Neural progenitor cell (in vitro differentiated cells): ENCODE measurements around the gene PCSK5. TPM values are rescaled to one million over a fixed set of nuclear protein-coding genes. Genes with fewer than 3 reads are reported as not detected.

Experiments
- DNase-seq: peaks from one replicate; pipeline ENCODE4 v3.0.0-alpha.2; 2016; ENCODE audit warnings: low spot score
- H2AFZ ChIP-seq: fragments of 200-600 bp; sonication (generic); replicated peaks from 2 replicates; pipeline ENCODE4 v1.6.1; 2016; ENCODE audit warnings: antibody characterized with exemption
- H3F3A ChIP-seq: fragments of 200-600 bp; sonication (generic); 2 replicates; pipeline ENCODE4 v1.6.1; 2016; ENCODE audit warnings: antibody characterized with exemption, low read depth
- H3K27ac ChIP-seq: fragments of 200-600 bp; sonication (generic); 2 replicates; pipeline ENCODE4 v1.5.1; 2016; ENCODE audit warnings: mild to moderate bottlenecking
- H3K27me3 ChIP-seq: fragments of 200-600 bp; sonication (generic); 2 replicates; pipeline ENCODE4 v1.6.1; 2016; ENCODE audit warnings: mild to moderate bottlenecking, moderate library complexity
- H3K36me3 ChIP-seq: fragments of 200-600 bp; sonication (generic); 2 replicates; pipeline ENCODE4 v1.5.1; 2016
- H3K4me1 ChIP-seq: fragments of 200-600 bp; sonication (generic); 2 replicates; pipeline ENCODE4 v1.6.1; 2016; ENCODE audit warnings: mixed run types
- H3K4me2 ChIP-seq: fragments of 200-600 bp; sonication (generic); 2 replicates; pipeline ENCODE4 v1.6.1; 2016
- H3K4me3 ChIP-seq: fragments of 200-600 bp; sonication (generic); 2 replicates; pipeline ENCODE4 v1.5.1; 2016
- H3K79me2 ChIP-seq: fragments of 200-600 bp; sonication (generic); 2 replicates; pipeline ENCODE4 v1.6.1; 2016; ENCODE audit warnings: low read depth
- H3K9ac ChIP-seq: fragments of 200-600 bp; sonication (generic); 2 replicates; pipeline ENCODE4 v1.6.1; 2016
- H3K9me3 ChIP-seq: fragments of 200-600 bp; sonication (generic); 2 replicates; pipeline ENCODE4 v1.5.1; 2016; ENCODE audit warnings: low read depth
- H4K20me1 ChIP-seq: fragments of 200-600 bp; sonication (generic); 2 replicates; pipeline ENCODE4 v1.6.1; 2016; ENCODE audit warnings: low read depth
- H3K27ac Mint-ChIP-seq: 3 replicates; pipeline ENCODE4 v1.8.0; 2021; ENCODE audit warnings: mixed read lengths
- H3K27me3 Mint-ChIP-seq: 2 replicates; pipeline ENCODE4 v1.8.0; 2022; ENCODE audit warnings: low read depth, mild to moderate bottlenecking, inconsistent platforms, moderate library complexity, mixed read lengths; ENCODE audit not compliant: insufficient read depth
- H3K36me3 Mint-ChIP-seq: 3 replicates; pipeline ENCODE4 v1.8.0; 2021; ENCODE audit warnings: mixed read lengths
- H3K4me1 Mint-ChIP-seq: 3 replicates; pipeline ENCODE4 v1.8.0; 2021; ENCODE audit warnings: mixed read lengths
- H3K4me3 Mint-ChIP-seq: 3 replicates; pipeline ENCODE4 v1.8.0; 2021; ENCODE audit warnings: mild to moderate bottlenecking, moderate library complexity, mixed read lengths
- H3K9me3 Mint-ChIP-seq: 3 replicates; pipeline ENCODE4 v1.8.0; 2020; ENCODE audit warnings: mixed read lengths
- CTCF ChIP-seq: fragments of 200-600 bp; sonication (generic); IDR thresholded peaks from 2 replicates; pipeline ENCODE4 v1.5.1; 2017; ENCODE audit warnings: antibody characterized with exemption, mild to moderate bottlenecking
- EZH2 ChIP-seq: fragments of 200-600 bp; sonication (generic); IDR thresholded peaks from 2 replicates; pipeline ENCODE4 v1.6.1; 2017; ENCODE audit warnings: antibody characterized with exemption, mild to moderate bottlenecking, moderate library complexity
- EZH2phosphoT487 ChIP-seq: fragments of 200-600 bp; sonication (generic); IDR thresholded peaks from 2 replicates; pipeline ENCODE4 v1.6.1; 2017; ENCODE audit warnings: antibody characterized with exemption
- total RNA-seq: library from RNA; depleted of rRNA; stranded (reverse); fragments of >200 nt; gene quantifications from 2 replicates; pipeline ENCODE4 v1.2.3, GENCODE V29; 2015; ENCODE audit warnings: low replicate concordance

PCSK5 gene
- total RNA-seq, 1 donor from 2014 or later: 23.4 TPM

GRCh38 chr9:76095585-76095984 is 205.1 kb downstream of the PCSK5 start:
- Histone ChIP-seq H3K4me3 (no peak overlapping the region), H3K36me3 (no peaks in the 10 kb centered on the region), H3K79me2 (no peaks in the 10 kb centered on the region), H3K4me2 (no peak overlapping the region), H3F3A (no peaks in the 10 kb centered on the region), H2AFZ (no peak overlapping the region), H3K9ac (no peak overlapping the region), H3K27me3 (no peaks in the 10 kb centered on the region), H3K9me3 (no peaks in the 10 kb centered on the region), H3K4me1 (no peaks in the 10 kb centered on the region), H3K27ac (no peak overlapping the region), H4K20me1 (no peaks in the 10 kb centered on the region)
- DNase-seq: no peak
- Mint-ChIP-seq H3K36me3 (peaks cover 19% of the 10 kb centered on the region), H3K9me3 (peaks cover 3% of the 10 kb centered on the region), H3K27me3 (peaks cover 2% of the 10 kb centered on the region), H3K27ac (no peak overlapping the region), H3K4me1 (peaks cover 1% of the 10 kb centered on the region), H3K4me3 (no peak overlapping the region)
- no peak for TF ChIP-seq CTCF
- TF ChIP-seq EZH2: no peak
- no peak for TF ChIP-seq EZH2phosphoT487

- TF ChIP-seq CTCF: no peak
- no peak for TF ChIP-seq EZH2phosphoT487
- no peak for TF ChIP-seq EZH2
- H3K4me1 Mint-ChIP-seq: peaks cover 6% of the 10 kb centered on the region
- H3K36me3 Mint-ChIP-seq: peaks cover 24% of the 10 kb centered on the region
These were observed 209.0 kb downstream of the PCSK5 start for GRCh38 chr9:76099516-76099915.

GRCh38 chr9:76101075-76101474 is 210.6 kb downstream of the PCSK5 start:
- Mint-ChIP-seq H3K27ac (no peak overlapping the region), H3K4me3 (no peak overlapping the region), H3K27me3 (peaks cover 2% of the 10 kb centered on the region), H3K4me1 (peaks cover 6% of the 10 kb centered on the region), H3K36me3 (peaks cover 19% of the 10 kb centered on the region), H3K9me3 (no peaks in the 10 kb centered on the region)
- Histone ChIP-seq H4K20me1 (no peaks in the 10 kb centered on the region), H3K4me1 (no peaks in the 10 kb centered on the region), H3K79me2 (no peaks in the 10 kb centered on the region), H3K4me3 (no peak overlapping the region), H3K27ac (no peak overlapping the region), H3K9me3 (no peaks in the 10 kb centered on the region), H2AFZ (no peak overlapping the region), H3K4me2 (no peak overlapping the region), H3K9ac (no peak overlapping the region), H3K36me3 (no peaks in the 10 kb centered on the region), H3K27me3 (no peaks in the 10 kb centered on the region), H3F3A (no peaks in the 10 kb centered on the region)
- no peak for DNase-seq
- TF ChIP-seq EZH2 (no peak), CTCF (no peak), EZH2phosphoT487 (no peak)

More at GRCh38 chr9:76099516-76099915, 209.0 kb downstream of the PCSK5 start:
- Histone ChIP-seq H3K36me3 (no peaks in the 10 kb centered on the region), H3K9ac (no peak overlapping the region), H3K27me3 (no peaks in the 10 kb centered on the region), H3K79me2 (no peaks in the 10 kb centered on the region), H4K20me1 (no peaks in the 10 kb centered on the region), H3K4me2 (no peak overlapping the region), H3K4me1 (no peaks in the 10 kb centered on the region), H2AFZ (no peak overlapping the region), H3K9me3 (no peaks in the 10 kb centered on the region), H3K27ac (no peak overlapping the region), H3F3A (no peaks in the 10 kb centered on the region), H3K4me3 (no peak overlapping the region)
- peaks cover 2% of the 10 kb centered on the region for H3K27me3 Mint-ChIP-seq
- no peaks in the 10 kb centered on the region for H3K9me3 Mint-ChIP-seq
- DNase-seq: no peak
- no peak overlapping the region for H3K4me3 Mint-ChIP-seq
- no peak overlapping the region for H3K27ac Mint-ChIP-seq
